Fibroblast of skin of right quadriceps (primary cell): ENCODE measurements around the gene PCDHGB5.
"Not testable (repeated sequence)": the region's sequence is repeated elsewhere in the genome, so short reads cannot be mapped to it uniquely, and the experiment has no call there.

Source experiments
- DNase-seq: peaks from one replicate; pipeline ENCODE4 v3.0.0-alpha.2; 2013

Gene PCDHGB5

GRCh38 chr5:141412854-141413539 is 15.2 kb downstream of the PCDHGB5 start, which contains the start of gene PCDHGA10:
PCDHGA10 (plus strand) TSS chr5:141412987; CDS start chr5:141413176, 189 bp downstream.
- DNase-seq = peak; percentile 75

GRCh38 chr5:141413540-141414069 is 15.9 kb downstream of the PCDHGB5 start:
- no peak for DNase-seq

DNA sequence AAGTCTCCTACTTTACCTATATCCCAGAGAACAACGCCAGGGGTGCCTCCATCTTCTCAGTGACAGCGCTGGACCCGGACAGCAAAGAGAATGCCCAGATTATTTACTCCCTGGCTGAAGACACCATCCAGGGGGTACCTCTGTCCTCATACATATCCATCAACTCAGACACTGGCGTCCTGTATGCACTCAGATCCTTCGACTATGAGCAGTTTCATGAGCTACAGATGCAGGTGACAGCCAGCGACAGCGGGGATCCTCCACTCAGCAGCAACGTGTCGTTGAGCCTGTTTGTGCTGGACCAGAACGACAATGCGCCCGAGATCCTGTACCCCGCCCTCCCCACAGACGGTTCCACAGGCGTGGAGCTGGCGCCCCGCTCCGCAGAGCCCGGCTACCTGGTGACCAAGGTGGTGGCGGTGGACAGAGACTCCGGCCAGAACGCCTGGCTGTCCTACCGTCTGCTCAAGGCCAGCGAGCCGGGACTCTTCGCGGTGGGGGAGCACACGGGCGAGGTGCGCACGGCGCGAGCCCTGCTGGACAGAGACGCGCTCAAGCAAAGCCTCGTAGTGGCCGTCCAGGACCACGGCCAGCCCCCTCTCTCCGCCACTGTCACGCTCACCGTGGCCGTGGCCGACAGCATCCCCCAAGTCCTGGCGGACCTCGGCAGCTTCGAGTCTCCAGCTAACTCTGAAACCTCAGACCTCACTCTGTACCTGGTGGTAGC is 17.0 kb downstream of the PCDHGB5 start:
- not testable (repeated sequence) for DNase-seq

DNA sequence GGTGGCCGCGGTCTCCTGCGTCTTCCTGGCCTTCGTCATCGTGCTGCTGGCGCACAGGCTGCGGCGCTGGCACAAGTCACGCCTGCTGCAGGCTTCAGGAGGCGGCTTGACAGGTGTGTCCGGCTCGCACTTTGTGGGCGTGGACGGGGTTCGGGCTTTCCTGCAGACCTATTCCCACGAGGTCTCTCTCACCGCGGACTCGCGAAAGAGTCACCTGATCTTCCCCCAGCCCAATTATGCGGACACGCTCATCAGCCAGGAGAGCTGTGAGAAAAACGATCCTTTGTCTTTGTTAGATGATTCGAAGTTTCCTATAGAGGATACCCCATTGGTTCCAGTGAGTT is 17.5 kb downstream of the PCDHGB5 start:
- DNase-seq = not testable (repeated sequence)

DNA sequence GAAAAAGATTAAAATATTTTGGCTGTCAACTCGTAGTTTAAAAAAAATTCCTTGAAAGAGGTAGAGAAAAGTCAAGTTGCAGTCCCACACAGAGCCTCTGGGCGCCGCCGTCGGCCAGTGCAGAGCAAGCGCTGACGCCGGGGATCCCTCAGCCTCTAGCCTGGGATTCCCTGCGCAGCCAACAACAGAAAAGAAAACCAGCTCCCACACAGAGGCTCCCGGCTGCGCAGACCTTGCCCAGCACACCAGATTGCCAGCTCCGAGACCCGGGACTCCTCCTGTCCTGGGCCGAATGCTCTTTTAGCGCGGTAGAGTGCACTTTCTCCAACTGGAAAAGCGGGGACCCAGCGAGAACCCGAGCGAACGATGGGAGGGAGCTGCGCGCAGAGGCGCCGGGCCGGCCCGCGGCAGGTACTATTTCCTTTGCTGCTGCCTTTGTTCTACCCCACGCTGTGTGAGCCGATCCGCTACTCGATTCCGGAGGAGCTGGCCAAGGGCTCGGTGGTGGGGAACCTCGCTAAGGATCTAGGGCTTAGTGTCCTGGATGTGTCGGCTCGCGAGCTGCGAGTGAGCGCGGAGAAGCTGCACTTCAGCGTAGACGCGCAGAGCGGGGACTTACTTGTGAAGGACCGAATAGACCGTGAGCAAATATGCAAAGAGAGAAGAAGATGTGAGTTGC is 19.9 kb downstream of the PCDHGB5 start, which contains the start of gene PCDHGB7:
Gene PCDHGB7, plus strand, starts transcription at position 184 of the 679 bp plus-strand sequence. Its CDS starts 183 bp downstream, at position 367.
- peak; percentile 83 for DNase-seq

DNA sequence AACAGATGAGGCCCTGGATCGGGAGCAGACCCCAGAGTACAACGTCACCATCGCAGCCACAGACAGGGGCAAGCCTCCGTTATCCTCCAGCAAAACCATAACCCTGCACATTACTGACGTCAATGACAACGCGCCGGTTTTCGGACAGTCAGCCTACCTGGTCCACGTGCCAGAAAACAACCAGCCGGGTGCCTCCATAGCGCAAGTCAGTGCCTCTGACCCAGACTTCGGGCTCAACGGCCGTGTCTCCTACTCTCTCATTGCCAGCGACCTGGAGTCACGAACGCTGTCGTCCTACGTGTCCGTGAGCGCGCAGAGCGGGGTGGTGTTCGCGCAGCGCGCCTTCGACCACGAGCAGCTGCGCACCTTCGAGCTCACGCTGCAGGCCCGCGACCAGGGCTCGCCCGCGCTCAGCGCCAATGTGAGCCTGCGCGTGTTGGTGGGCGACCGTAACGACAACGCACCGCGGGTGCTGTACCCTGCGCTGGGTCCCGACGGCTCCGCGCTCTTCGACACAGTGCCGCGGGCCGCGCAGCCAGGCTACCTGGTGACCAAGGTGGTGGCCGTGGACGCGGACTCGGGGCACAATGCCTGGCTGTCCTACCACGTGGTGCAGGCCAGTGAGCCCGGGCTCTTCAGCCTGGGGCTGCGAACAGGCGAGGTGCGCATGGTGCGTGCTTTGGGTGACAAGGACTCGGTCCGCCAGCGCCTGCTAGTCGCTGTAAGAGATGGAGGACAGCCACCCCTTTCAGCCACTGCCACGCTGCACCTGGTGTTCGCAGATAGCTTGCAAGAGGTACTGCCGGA is 21.5 kb downstream of the PCDHGB5 start:
- no peak for DNase-seq

GRCh38 chr5:141420855-141421488 is 23.2 kb downstream of the PCDHGB5 start, which contains the start of gene PCDHGA11:
PCDHGA11 (plus strand) TSS chr5:141421051; CDS start chr5:141421228, 177 bp downstream.
- DNase-seq = peak; percentile 74

- no peak for DNase-seq
These were observed 23.7 kb downstream of the PCDHGB5 start for GRCh38 chr5:141421489-141421855.

DNA sequence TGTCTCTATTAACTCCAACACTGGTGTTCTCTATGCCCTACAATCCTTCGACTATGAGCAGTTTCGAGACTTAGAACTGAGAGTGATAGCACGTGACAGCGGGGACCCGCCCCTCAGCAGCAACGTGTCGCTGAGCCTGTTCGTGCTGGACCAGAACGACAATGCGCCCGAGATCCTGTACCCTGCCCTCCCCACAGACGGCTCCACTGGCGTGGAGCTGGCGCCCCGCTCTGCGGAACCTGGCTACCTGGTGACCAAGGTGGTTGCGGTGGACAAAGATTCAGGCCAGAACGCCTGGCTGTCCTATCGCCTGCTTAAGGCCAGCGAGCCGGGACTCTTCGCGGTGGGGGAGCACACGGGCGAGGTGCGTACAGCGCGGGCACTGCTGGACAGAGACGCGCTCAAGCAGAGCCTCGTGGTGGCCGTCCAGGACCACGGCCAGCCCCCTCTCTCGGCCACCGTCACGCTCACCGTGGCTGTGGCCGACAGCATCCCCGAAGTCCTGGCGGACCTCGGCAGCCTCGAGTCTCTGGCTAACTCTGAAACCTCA is 25.1 kb downstream of the PCDHGB5 start:
- no peak for DNase-seq

- DNase-seq = no peak
These were observed 30.2 kb downstream of the PCDHGB5 start for GRCh38 chr5:141427783-141428426.

DNA sequence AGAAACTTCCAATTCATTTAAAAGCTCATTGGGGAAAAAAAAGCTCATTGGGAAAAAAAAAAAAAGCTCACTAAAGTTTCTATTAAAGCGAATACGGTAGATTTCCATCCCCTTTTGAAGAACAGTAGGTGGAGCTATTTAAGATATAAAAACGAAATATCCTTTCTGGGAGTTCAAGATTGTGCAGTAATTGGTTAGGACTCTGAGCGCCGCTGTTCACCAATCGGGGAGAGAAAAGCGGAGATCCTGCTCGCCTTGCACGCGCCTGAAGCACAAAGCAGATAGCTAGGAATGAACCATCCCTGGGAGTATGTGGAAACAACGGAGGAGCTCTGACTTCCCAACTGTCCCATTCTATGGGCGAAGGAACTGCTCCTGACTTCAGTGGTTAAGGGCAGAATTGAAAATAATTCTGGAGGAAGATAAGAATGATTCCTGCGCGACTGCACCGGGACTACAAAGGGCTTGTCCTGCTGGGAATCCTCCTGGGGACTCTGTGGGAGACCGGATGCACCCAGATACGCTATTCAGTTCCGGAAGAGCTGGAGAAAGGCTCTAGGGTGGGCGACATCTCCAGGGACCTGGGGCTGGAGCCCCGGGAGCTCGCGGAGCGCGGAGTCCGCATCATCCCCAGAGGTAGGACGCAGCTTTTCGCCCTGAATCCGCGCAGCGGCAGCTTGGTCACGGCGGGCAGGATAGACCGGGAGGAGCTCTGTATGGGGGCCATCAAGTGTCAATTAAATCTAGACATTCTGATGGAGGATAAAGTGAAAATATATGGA is 32.8 kb downstream of the PCDHGB5 start, which contains the start of gene PCDHGA12:
Gene PCDHGA12, plus strand, starts transcription at position 176 of the 782 bp plus-strand sequence. Its CDS starts 253 bp downstream, at position 429.
- peak; percentile 92 for DNase-seq

DNA sequence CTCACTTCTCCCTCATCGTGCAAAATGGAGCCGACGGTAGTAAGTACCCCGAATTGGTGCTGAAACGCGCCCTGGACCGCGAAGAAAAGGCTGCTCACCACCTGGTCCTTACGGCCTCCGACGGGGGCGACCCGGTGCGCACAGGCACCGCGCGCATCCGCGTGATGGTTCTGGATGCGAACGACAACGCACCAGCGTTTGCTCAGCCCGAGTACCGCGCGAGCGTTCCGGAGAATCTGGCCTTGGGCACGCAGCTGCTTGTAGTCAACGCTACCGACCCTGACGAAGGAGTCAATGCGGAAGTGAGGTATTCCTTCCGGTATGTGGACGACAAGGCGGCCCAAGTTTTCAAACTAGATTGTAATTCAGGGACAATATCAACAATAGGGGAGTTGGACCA is 33.5 kb downstream of the PCDHGB5 start:
- peak; percentile 42 for DNase-seq

GRCh38 chr5:141432308-141432707 is 34.6 kb downstream of the PCDHGB5 start:
- DNase-seq = not testable (repeated sequence)

- not testable (repeated sequence) for DNase-seq
These were observed 35.0 kb downstream of the PCDHGB5 start for GRCh38 chr5:141432726-141433125.

- no peak for DNase-seq
These were observed 36.3 kb downstream of the PCDHGB5 start for GRCh38 chr5:141434006-141434405.

DNA sequence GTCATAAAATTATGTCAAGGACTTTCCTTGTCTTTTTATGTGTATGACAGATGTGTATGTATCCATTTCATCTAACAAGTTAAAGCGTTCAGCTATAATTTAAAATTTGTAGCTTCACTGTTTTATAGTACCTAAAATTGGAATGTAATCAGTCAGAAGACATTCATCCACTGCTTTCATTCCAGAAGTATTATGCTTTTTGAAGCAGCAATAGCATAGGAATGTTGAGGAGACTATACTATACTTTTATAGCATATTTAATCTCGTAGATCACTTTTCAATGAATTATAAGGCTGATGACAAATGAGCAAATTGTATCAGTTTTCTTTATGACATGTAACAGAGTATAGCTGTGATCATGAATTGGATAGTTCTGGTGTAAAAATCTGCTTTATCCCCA is 39.5 kb downstream of the PCDHGB5 start:
- DNase-seq = peak; percentile 38

DNA sequence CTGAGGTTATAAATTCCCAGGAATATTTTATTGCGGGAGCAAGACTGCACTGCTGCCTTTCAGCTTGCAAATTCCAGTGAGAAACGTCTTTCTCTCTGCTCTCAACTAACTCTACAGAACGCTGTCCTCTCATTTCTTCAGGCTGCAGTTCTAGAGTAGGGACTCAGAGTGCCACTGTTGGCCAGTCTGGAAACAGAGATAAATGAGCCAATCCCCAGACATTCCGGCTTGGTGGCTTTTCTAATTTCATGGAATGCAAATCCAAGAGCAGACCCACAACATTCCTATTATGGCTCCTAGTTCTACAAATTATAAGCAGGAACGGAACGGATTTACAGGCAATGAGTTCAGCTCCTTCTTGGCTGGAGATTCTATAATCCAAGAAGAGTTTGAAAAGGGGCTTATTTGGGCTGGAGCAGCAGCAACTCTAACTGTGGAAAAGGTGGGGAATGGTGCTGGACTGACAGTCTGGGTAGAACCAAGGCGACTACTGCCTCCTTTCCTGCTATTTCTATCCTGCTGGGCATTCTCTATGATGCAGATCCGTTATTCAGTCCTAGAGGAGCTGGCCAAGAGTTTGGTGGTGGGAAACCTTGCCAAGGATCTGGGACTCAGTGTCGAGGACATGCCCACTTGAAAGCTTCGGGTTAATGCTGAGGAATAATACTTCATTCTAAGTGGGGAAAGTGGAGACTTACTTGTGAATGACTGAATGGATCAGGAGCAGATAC is 41.8 kb downstream of the PCDHGB5 start:
- peak; percentile 25 for DNase-seq

- DNase-seq = no peak
These were observed 42.6 kb downstream of the PCDHGB5 start for GRCh38 chr5:141440341-141440740.

DNA sequence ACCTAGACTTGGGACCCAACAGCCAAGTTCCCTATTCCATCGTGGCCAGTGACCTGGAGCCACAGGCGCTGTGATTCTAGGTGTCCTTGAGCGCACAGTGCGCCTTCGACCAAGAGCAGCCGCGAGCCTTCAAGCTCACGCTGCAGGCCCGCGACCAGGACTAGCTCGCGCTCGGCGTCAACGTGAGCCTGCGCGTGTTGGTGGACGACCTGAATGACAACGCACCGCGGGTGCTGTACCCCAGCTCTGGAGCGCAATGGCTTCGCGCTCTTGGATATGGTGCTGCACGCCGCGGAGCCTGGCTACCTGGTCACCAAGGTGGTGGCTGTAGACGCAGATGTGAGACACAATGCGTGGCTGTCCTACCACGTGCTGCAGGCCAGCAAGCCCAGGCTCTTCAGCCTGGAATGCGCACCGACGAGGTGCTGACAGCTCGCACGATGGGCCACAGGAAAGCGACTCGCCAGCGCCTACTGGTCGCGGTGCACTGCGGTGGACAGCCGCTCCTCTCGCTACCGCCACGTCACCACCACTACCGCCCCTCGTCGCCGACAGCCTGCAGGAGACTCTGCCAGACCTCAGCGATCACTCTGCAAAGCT is 43.9 kb downstream of the PCDHGB5 start:
- no peak for DNase-seq
